A549 (cell line): ENCODE results near the gene MGME1. TPM values are rescaled to one million over a fixed set of nuclear protein-coding genes. Genes with fewer than 3 reads are reported as not detected.
A peak's percentile ranks its signal among the peaks of the same experiment; 100 is the strongest.

Source experiments
- ATAC-seq, 2 experiments: fragments of 200-7000 bp in 1 of 2; fragments of >200 bp in 1 of 2; cut with Nextera tagmentation in 1 of 2; cut with Tn5 transposase in 1 of 2; 3 replicates each; pipeline versions ENCODE4 v1.8.0 to v1.9.1; 2018 to 2020; ENCODE audit warnings: mild to moderate bottlenecking in 1 of 2, moderate library complexity in 1 of 2
- CTCF ChIA-PET: fragments of 300-600 bp; sonication (Branson Sonifier 250); formaldehyde crosslinking; extraction: SDS; loops from one replicate; lab custom pipeline; 2021; ENCODE audit warnings: antibody characterized with exemption, inconsistent platforms; lab: Yijun Ruan, JAX
- POLR2A ChIA-PET: fragments of 350-600 bp; formaldehyde crosslinking; extraction: SDS; loops from one replicate; lab custom pipeline; 2021; ENCODE audit warnings: antibody characterized with exemption, inconsistent platforms; lab: Yijun Ruan, JAX
- DNase-seq, 2 experiments: peaks; one replicate each; pipeline versions ENCODE4 v3.0.0 to v3.0.0-alpha.2; 2011 to 2016; ENCODE audit warnings: low read depth in 1 of 2, low spot score in 1 of 2
- FAIRE-seq: peaks from 2 replicates; lab custom pipeline; 2011; peaks lifted over from hg19 to GRCh38; lab: Jason Lieb, UNC
- H3K27ac ChIP-seq, 2 experiments: fragments of >200 bp; sonication (Bioruptor Twin); formaldehyde crosslinking; 3 replicates each; pipeline ENCODE4 v1.5.1; 2016 to 2017
- H3K4me1 ChIP-seq: fragments of >200 bp; sonication (Bioruptor Twin); formaldehyde crosslinking; 3 replicates; pipeline ENCODE4 v1.6.1; 2016
- H3K4me2 ChIP-seq: fragments of >200 bp; sonication (Bioruptor Twin); formaldehyde crosslinking; 3 replicates; pipeline ENCODE4 v1.6.1; 2016
- H3K4me3 ChIP-seq: fragments of >200 bp; sonication (Bioruptor Twin); formaldehyde crosslinking; 3 replicates; pipeline ENCODE4 v1.5.1; 2016
- H3K9me3 ChIP-seq: fragments of >200 bp; sonication (Bioruptor Twin); formaldehyde crosslinking; 3 replicates; pipeline ENCODE4 v1.6.1; 2016
- CEBPB ChIP-seq, 2 experiments: fragments of >200 bp in 1 of 2; sonication (Bioruptor Twin) in 1 of 2; formaldehyde crosslinking in 1 of 2; IDR thresholded peaks; 2 replicates each; pipeline ENCODE4 v1.6.1; 2012 to 2016
- EHF ChIP-seq: fragments of 250-450 bp; sonication (Bioruptor Pico); IDR thresholded peaks from 2 replicates; pipeline ENCODE4 v1.5.0; 2020; ENCODE audit warnings: mild to moderate bottlenecking
- EHMT2 ChIP-seq: fragments of 200-600 bp; sonication (generic); IDR thresholded peaks from 2 replicates; pipeline ENCODE4 v1.6.1; 2016; ENCODE audit warnings: antibody characterized with exemption, low read depth, mild to moderate bottlenecking, moderate library complexity
- ELK1 ChIP-seq: fragments of 150-350 bp; IDR thresholded peaks from 2 replicates; pipeline ENCODE4 v1.6.1; 2014; ENCODE audit warnings: low read depth, mild to moderate bottlenecking, low read length
- EP300 ChIP-seq, 2 experiments: fragments of >200 bp; sonication (Bioruptor Twin); formaldehyde crosslinking; IDR thresholded peaks; 2 replicates in 1 of 2; 3 replicates in 1 of 2; pipeline ENCODE4 v1.6.1; 2016 to 2017
- FOXS1 ChIP-seq: fragments of 250-450 bp; sonication (Bioruptor Pico); IDR thresholded peaks from 2 replicates; pipeline ENCODE4 v1.5.0; 2020; ENCODE audit warnings: mild to moderate bottlenecking, moderate library complexity
- HEYL ChIP-seq: fragments of 250-450 bp; sonication (Bioruptor Pico); IDR thresholded peaks from 2 replicates; pipeline ENCODE4 v1.8.0; 2021; ENCODE audit warnings: mild to moderate bottlenecking, moderate library complexity
- HOXB13 ChIP-seq: fragments of 250-450 bp; sonication (Bioruptor Pico); IDR thresholded peaks from 2 replicates; pipeline ENCODE4 v1.5.0; 2020; ENCODE audit warnings: low read depth, mild to moderate bottlenecking, moderate library complexity
- MAFK ChIP-seq: fragments of 450-650 bp; IDR thresholded peaks from 2 replicates; pipeline ENCODE4 v1.6.1; 2014; ENCODE audit not compliant: partially characterized antibody
- MAX ChIP-seq: IDR thresholded peaks from 2 replicates; pipeline ENCODE4 v1.6.1; 2012
- PBX3 ChIP-seq: IDR thresholded peaks from 2 replicates; pipeline ENCODE4 v1.6.1; 2012
- PHF8 ChIP-seq: fragments of 200-600 bp; sonication (generic); IDR thresholded peaks from 2 replicates; pipeline ENCODE4 v1.6.1; 2016; ENCODE audit warnings: low read depth, mild to moderate bottlenecking, antibody characterized with exemption, moderate library complexity, borderline replicate concordance
- SMC3 ChIP-seq: fragments of >200 bp; sonication (Bioruptor Twin); formaldehyde crosslinking; IDR thresholded peaks from 3 replicates; pipeline ENCODE4 v1.6.1; 2018; ENCODE audit warnings: inconsistent platforms
- TFCP2L1 ChIP-seq: fragments of 250-450 bp; sonication (Bioruptor Pico); IDR thresholded peaks from 2 replicates; pipeline ENCODE4 v1.5.0; 2021; ENCODE audit warnings: mild to moderate bottlenecking
- ZFP36 ChIP-seq: fragments of 450-650 bp; IDR thresholded peaks from 2 replicates; pipeline ENCODE4 v1.6.1; 2014; ENCODE audit warnings: borderline replicate concordance; ENCODE audit not compliant: partially characterized antibody
- ZNF302 ChIP-seq: fragments of 250-450 bp; sonication (Bioruptor Pico); IDR thresholded peaks from 2 replicates; pipeline ENCODE4 v1.9.0; 2021; ENCODE audit warnings: inconsistent platforms, mild to moderate bottlenecking, moderate library complexity
- WGBS: methylation state at CpG from one replicate; pipeline ENCODE4 v1.1.6; 2017; ENCODE audit errors: missing lambda C conversion rate; 5-methylcytosine and 5-hydroxymethylcytosine counted together
- polyA plus RNA-seq, 4 experiments: library from polyadenylated mRNA; depleted of rRNA in 3 of 4; stranded (reverse); fragments of >200 nt; fragmentation: RNase III in 1 of 4; extraction: RNeasy Plus Mini Kit Qiagen cat#74134 plus additional on column Dnase treatment in 1 of 4; gene quantifications; 2 replicates in 3 of 4; 3 replicates in 1 of 4; pipeline ENCODE4 v1.2.3, GENCODE V29; 2011 to 2017

The MGME1 gene
- polyA plus RNA-seq, 2 of the 4 experiments (the other 2 are of a cell fraction), result 46.6 to 47.9 TPM

GRCh38 chr20:17957505-17958363, 11.1 kb upstream of the MGME1 start:
- WGBS, result 73% methylated on average over 5 of the region's 5 CpGs
- FAIRE-seq (no peak), ATAC-seq (no peak), DNase-seq (no peak)
- no peak overlapping the region for H3K27ac ChIP-seq
- no peaks in the 10 kb centered on the region for H3K9me3 ChIP-seq
- ChIA-PET CTCF (interaction anchor here (0.6 to 4.6 kb wide), 10 partner anchors 9 to 318 kb away, joined by 3 to 17 read pairs (median 4); no protein-coding TSS in a partner anchor), POLR2A (interaction anchor here (0.7 kb wide), 2 partner anchors 123 to 1255 kb away, joined by 4 read pairs; no protein-coding TSS in a partner anchor)
- peak overlapping the region; percentile 51 for H3K4me2 ChIP-seq
- TF ChIP-seq SMC3 (no peak), MAX (no peak), HOXB13 (no peak), CEBPB (IDR thresholded peaks at IDR 0.05) (no peak), EHF (CRISPR knock-in tag) (no peak), EP300 (IDR thresholded peaks at IDR 0.05) (no peak), ELK1 (no peak), HEYL (CRISPR knock-in tag) (no peak)
- no peak overlapping the region for H3K4me3 ChIP-seq
- peaks cover 55% of the 10 kb centered on the region for H3K4me1 ChIP-seq

GRCh38 chr20:17958373-17959256, 10.2 kb upstream of the MGME1 start:
- Histone ChIP-seq H3K27ac (peak overlapping the region in 1 of 2 experiments; percentile 8; a peak in 1 of 6 replicates), H3K4me3 (no peak overlapping the region)
- DNase-seq (no peak), ATAC-seq (peak; percentile 41 to 52; a peak in 5 of 6 replicates)
- TF ChIP-seq ELK1 (no peak), FOXS1 (no peak), ZNF302 (CRISPR knock-in tag) (no peak), EHMT2 (no peak), PHF8 (no peak), TFCP2L1 (CRISPR knock-in tag) (peak; percentile 12; the same call in 1 of the 2 replicates), PBX3 (no peak), ZFP36 (no peak), MAFK (peak; percentile 87)
- TF ChIP-seq, all 56 proteins: peak for 2
- peak overlapping the region; percentile 51 for H3K4me2 ChIP-seq
- no peak for FAIRE-seq
- CTCF ChIA-PET, result interaction anchor here (0.7 to 4.6 kb wide), 10 partner anchors 9 to 387 kb away, joined by 3 to 17 read pairs (median 4); no protein-coding TSS in a partner anchor
- POLR2A ChIA-PET, result interaction anchor here (0.7 kb wide), 1 partner anchor 22 kb away, joined by 3 read pairs; no protein-coding TSS in a partner anchor
- H3K9me3 ChIP-seq, result no peaks in the 10 kb centered on the region
- peaks cover 63% of the 10 kb centered on the region for H3K4me1 ChIP-seq
- 47% methylated on average over 5 of the region's 5 CpGs for WGBS
